ENCODE data around the gene MTA1.

Gene MTA1

GRCh38 chr14:105388110-105388951, 31.3 kb upstream of the MTA1 start:
- no peak overlapping the region for H3K4me2 ChIP-seq (ENCODE audit: low read length)
- H3K9me2 ChIP-seq (replicated peaks; ENCODE audit: control insufficient read depth, low read length) = no peaks in the 10 kb centered on the region
- H3K9me3 ChIP-seq (ENCODE audit: control insufficient read depth, insufficient read depth, low read length) = no peaks in the 10 kb centered on the region
- peaks cover 9% of the 10 kb centered on the region for H3K4me1 ChIP-seq (ENCODE audit: control insufficient read depth, low read length)
- no peak overlapping the region for H3K27ac ChIP-seq (ENCODE audit: low read depth, low read length)
- H3K36me3 ChIP-seq (ENCODE audit: control insufficient read depth, low read length) = no peaks in the 10 kb centered on the region
- TF ChIP-seq, protein P1, sequence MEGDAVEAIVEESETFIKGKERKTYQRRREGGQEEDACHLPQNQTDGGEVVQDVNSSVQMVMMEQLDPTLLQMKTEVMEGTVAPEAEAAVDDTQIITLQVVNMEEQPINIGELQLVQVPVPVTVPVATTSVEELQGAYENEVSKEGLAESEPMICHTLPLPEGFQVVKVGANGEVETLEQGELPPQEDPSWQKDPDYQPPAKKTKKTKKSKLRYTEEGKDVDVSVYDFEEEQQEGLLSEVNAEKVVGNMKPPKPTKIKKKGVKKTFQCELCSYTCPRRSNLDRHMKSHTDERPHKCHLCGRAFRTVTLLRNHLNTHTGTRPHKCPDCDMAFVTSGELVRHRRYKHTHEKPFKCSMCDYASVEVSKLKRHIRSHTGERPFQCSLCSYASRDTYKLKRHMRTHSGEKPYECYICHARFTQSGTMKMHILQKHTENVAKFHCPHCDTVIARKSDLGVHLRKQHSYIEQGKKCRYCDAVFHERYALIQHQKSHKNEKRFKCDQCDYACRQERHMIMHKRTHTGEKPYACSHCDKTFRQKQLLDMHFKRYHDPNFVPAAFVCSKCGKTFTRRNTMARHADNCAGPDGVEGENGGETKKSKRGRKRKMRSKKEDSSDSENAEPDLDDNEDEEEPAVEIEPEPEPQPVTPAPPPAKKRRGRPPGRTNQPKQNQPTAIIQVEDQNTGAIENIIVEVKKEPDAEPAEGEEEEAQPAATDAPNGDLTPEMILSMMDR (IDR thresholded peaks at IDR 0.05; ENCODE audit: low read depth, low read length, poor library complexity, severe bottlenecking) = no peak
- no peak for TF ChIP-seq EZH2phosphoT487 (IDR thresholded peaks at IDR 0.05; ENCODE audit: borderline replicate concordance, low read length)
- no peaks in the 10 kb centered on the region for H4K20me1 ChIP-seq (ENCODE audit: control insufficient read depth, insufficient read depth, low read depth, low read length)
- H3F3A ChIP-seq (ENCODE audit: control insufficient read depth, insufficient read depth) = no peaks in the 10 kb centered on the region
- H3K27me3 ChIP-seq (ENCODE audit: control insufficient read depth, low read length) = no peaks in the 10 kb centered on the region
- H3K79me2 ChIP-seq (ENCODE audit: control insufficient read depth, low read length) = no peaks in the 10 kb centered on the region
- no peak overlapping the region for H3K4me3 ChIP-seq (ENCODE audit: low read length)

- H3F3A ChIP-seq (ENCODE audit: control insufficient read depth, insufficient read depth) = no peaks in the 10 kb centered on the region
- no peaks in the 10 kb centered on the region for H3K36me3 ChIP-seq (ENCODE audit: control insufficient read depth, low read length)
- TF ChIP-seq EZH2phosphoT487 (IDR thresholded peaks at IDR 0.05; ENCODE audit: borderline replicate concordance, low read length) = no peak
- TF ChIP-seq, protein P1 (IDR thresholded peaks at IDR 0.05; ENCODE audit: low read depth, low read length, poor library complexity, severe bottlenecking) = no peak
Measured at GRCh38 chr14:105388976-105389375, 30.7 kb upstream of the MTA1 start.

GRCh38 chr14:105389534-105389933, 30.1 kb upstream of the MTA1 start:
- Histone ChIP-seq H3K9me3 (ENCODE audit: control insufficient read depth, insufficient read depth, low read length) (no peaks in the 10 kb centered on the region), H3K79me2 (ENCODE audit: control insufficient read depth, low read length) (no peaks in the 10 kb centered on the region), H3K4me1 (ENCODE audit: control insufficient read depth, low read length) (peaks cover 9% of the 10 kb centered on the region), H3F3A (ENCODE audit: control insufficient read depth, insufficient read depth) (no peaks in the 10 kb centered on the region), H3K36me3 (ENCODE audit: control insufficient read depth, low read length) (no peaks in the 10 kb centered on the region), H3K4me2 (ENCODE audit: low read length) (no peak overlapping the region), H3K4me3 (ENCODE audit: low read length) (no peak overlapping the region), H4K20me1 (ENCODE audit: control insufficient read depth, insufficient read depth, low read depth, low read length) (no peaks in the 10 kb centered on the region), H3K9me2 (replicated peaks; ENCODE audit: control insufficient read depth, low read length) (no peaks in the 10 kb centered on the region), H3K27ac (ENCODE audit: low read depth, low read length) (no peak overlapping the region), H3K27me3 (ENCODE audit: control insufficient read depth, low read length) (no peaks in the 10 kb centered on the region)
- TF ChIP-seq EZH2phosphoT487 (IDR thresholded peaks at IDR 0.05; ENCODE audit: borderline replicate concordance, low read length) = no peak
- TF ChIP-seq, protein P1 (IDR thresholded peaks at IDR 0.05; ENCODE audit: low read depth, low read length, poor library complexity, severe bottlenecking) = no peak

More at GRCh38 chr14:105388976-105389375, 30.7 kb upstream of the MTA1 start:
- no peak overlapping the region for H3K27ac ChIP-seq (ENCODE audit: low read depth, low read length)
- no peaks in the 10 kb centered on the region for H3K79me2 ChIP-seq (ENCODE audit: control insufficient read depth, low read length)
- H3K4me2 ChIP-seq (ENCODE audit: low read length) = no peak overlapping the region
- H3K4me1 ChIP-seq (ENCODE audit: control insufficient read depth, low read length) = peaks cover 9% of the 10 kb centered on the region
- H3K9me2 ChIP-seq (replicated peaks; ENCODE audit: control insufficient read depth, low read length) = no peaks in the 10 kb centered on the region
- H3K4me3 ChIP-seq (ENCODE audit: low read length) = no peak overlapping the region
- H3K27me3 ChIP-seq (ENCODE audit: control insufficient read depth, low read length) = no peaks in the 10 kb centered on the region
- H4K20me1 ChIP-seq (ENCODE audit: control insufficient read depth, insufficient read depth, low read depth, low read length) = no peaks in the 10 kb centered on the region
- H3K9me3 ChIP-seq (ENCODE audit: control insufficient read depth, insufficient read depth, low read length) = no peaks in the 10 kb centered on the region
